NCI-H1048 (cell line): Measurements from ENCODE around the gene AMT.

ENCODE experiments used
- DNase-seq: peaks from one replicate; lab custom pipeline; 2025; lab: John Stamatoyannopoulos, UW

AMT gene

GRCh38 chr3:49388289-49388820, 33.9 kb downstream of the AMT start:
- DNase-seq: no peak

- DNase-seq: no peak
Measured at GRCh38 chr3:49387721-49388120, 34.6 kb downstream of the AMT start.

- no peak for DNase-seq
Measured at GRCh38 chr3:49386056-49386756, 36.1 kb downstream of the AMT start.

- DNase-seq: no peak
Measured at GRCh38 chr3:49385617-49386016, 36.7 kb downstream of the AMT start.

GRCh38 chr3:49383387-49383786, 38.9 kb downstream of the AMT start:
- no peak for DNase-seq

GRCh38 chr3:49378249-49378895, 43.9 kb downstream of the AMT start:
- no peak for DNase-seq

- DNase-seq: no peak
Measured at GRCh38 chr3:49377483-49377882, 44.8 kb downstream of the AMT start.

GRCh38 chr3:49371946-49372345, 50.3 kb downstream of the AMT start:
- no peak for DNase-seq

GRCh38 chr3:49370585-49371290, 51.5 kb downstream of the AMT start:
- no peak for DNase-seq
